Endothelial cell of umbilical vein (primary cell): ENCODE measurements around the gene ITM2B. TPM values are rescaled to one million over a fixed set of nuclear protein-coding genes. Genes with fewer than 3 reads are reported as not detected.

Source experiments
- BruUV-seq: library from RNA; stranded (reverse); fragments of 400-500 nt; replicated peaks from 2 replicates; lab custom pipeline; 2021; lab: Mats Ljungman, UMichigan
- CTCF ChIA-PET: fragments of 300-600, 350-600 bp; sonication (Branson Sonifier 250); formaldehyde crosslinking; loops from one replicate; lab custom pipeline; 2021; ENCODE audit warnings: antibody characterized with exemption, inconsistent platforms; lab: Charles Lee
- POLR2A ChIA-PET: fragments of 300-600, 350-600 bp; sonication (Branson Sonifier 250); formaldehyde crosslinking; loops from one replicate; lab custom pipeline; 2021; ENCODE audit warnings: antibody characterized with exemption, inconsistent platforms; lab: Charles Lee
- DNase-seq: peaks from one replicate; pipeline ENCODE4 v3.0.0-alpha.2; 2011; ENCODE audit warnings: low read depth, low spot score
- FAIRE-seq: peaks from 2 replicates; lab custom pipeline; 2011; peaks lifted over from hg19 to GRCh38; lab: Jason Lieb, UNC
- H2AFZ ChIP-seq: 2 replicates; pipeline ENCODE4 v1.6.0; 2012; ENCODE audit warnings: low read depth, low read length, control low read depth, inconsistent platforms
- H3K27ac ChIP-seq: 2 replicates; pipeline ENCODE4 v1.5.1; 2011; ENCODE audit warnings: low read depth, mild to moderate bottlenecking, control low read depth, low read length, moderate library complexity; ENCODE audit not compliant: insufficient read depth
- H3K27me3 ChIP-seq, 2 experiments: 2 replicates each; pipeline versions ENCODE4 v1.6.0 to v1.6.1; 2011; ENCODE audit warnings: low read length in 2 of 2, mixed read lengths in 1 of 2; ENCODE audit not compliant: control insufficient read depth in 2 of 2, insufficient read depth in 2 of 2
- H3K36me3 ChIP-seq, 2 experiments: 2 replicates in 1 of 2; 3 replicates in 1 of 2; pipeline ENCODE4 v1.5.1; 2011; ENCODE audit warnings: low read length in 2 of 2, mild to moderate bottlenecking in 1 of 2, moderate library complexity in 1 of 2; ENCODE audit not compliant: control insufficient read depth in 2 of 2, insufficient read depth in 2 of 2; ENCODE audit errors: extremely low read depth in 1 of 2
- H3K4me1 ChIP-seq: 3 replicates; pipeline ENCODE4 v1.5.1; 2011; ENCODE audit warnings: mild to moderate bottlenecking, low read length; ENCODE audit not compliant: control insufficient read depth, insufficient read depth; ENCODE audit errors: extremely low read depth
- H3K4me2 ChIP-seq: 2 replicates; pipeline ENCODE4 v1.6.1; 2011; ENCODE audit warnings: low read length, control low read depth, mixed read lengths; ENCODE audit not compliant: insufficient read depth
- H3K4me3 ChIP-seq, 3 experiments: fragments of 200-600 bp in 1 of 3; sonication (generic), shearing (Covaris generic) in 1 of 3; replicated peaks in 1 of 3; 2 replicates each; pipeline ENCODE4 v1.5.1; 2011 to 2016; ENCODE audit warnings: control low read depth in 3 of 3, low read length in 3 of 3, mild to moderate bottlenecking in 2 of 3, inconsistent platforms in 1 of 3, low read depth in 1 of 3, moderate library complexity in 1 of 3; ENCODE audit not compliant: insufficient read depth in 1 of 3
- H3K79me2 ChIP-seq: 2 replicates; pipeline ENCODE4 v1.6.0; 2012; ENCODE audit warnings: low read length, inconsistent platforms; ENCODE audit not compliant: control insufficient read depth, insufficient read depth
- H3K9ac ChIP-seq: replicated peaks from 2 replicates; pipeline ENCODE3; 2011; ENCODE audit warnings: low read length, control low read depth; ENCODE audit not compliant: insufficient read depth; ENCODE audit errors: extremely low read depth
- H3K9me1 ChIP-seq: replicated peaks from 3 replicates; pipeline ENCODE4 v1.6.0; 2011; ENCODE audit warnings: mild to moderate bottlenecking, low read length; ENCODE audit not compliant: control insufficient read depth, insufficient read depth; ENCODE audit errors: extremely low read depth
- H3K9me3 ChIP-seq: replicated peaks from 2 replicates; pipeline ENCODE4 v1.5.1; 2012; ENCODE audit warnings: low read length, inconsistent platforms; ENCODE audit not compliant: control insufficient read depth, insufficient read depth
- H4K20me1 ChIP-seq: replicated peaks from 2 replicates; pipeline ENCODE3; 2011; ENCODE audit warnings: mild to moderate bottlenecking, low read length; ENCODE audit not compliant: control insufficient read depth, insufficient read depth; ENCODE audit errors: extremely low read depth
- EZH2 ChIP-seq: IDR thresholded peaks from 2 replicates; pipeline ENCODE4 v1.6.1; 2012; ENCODE audit warnings: borderline replicate concordance, low read depth, mild to moderate bottlenecking, moderate library complexity, low read length, inconsistent platforms; ENCODE audit not compliant: severe bottlenecking
- FOS ChIP-seq: IDR thresholded peaks from 2 replicates; pipeline ENCODE4 v1.6.1; 2011; ENCODE audit warnings: mild to moderate bottlenecking, low read length, moderate library complexity, borderline replicate concordance; ENCODE audit not compliant: insufficient read depth
- GATA2 ChIP-seq: IDR thresholded peaks from 2 replicates; pipeline ENCODE4 v1.7.0; 2011; ENCODE audit warnings: low read depth, mild to moderate bottlenecking, moderate library complexity, mixed read lengths, low read length; ENCODE audit not compliant: insufficient read length, insufficient read depth
- JUN ChIP-seq: IDR thresholded peaks from 2 replicates; pipeline ENCODE4 v1.6.1; 2011; ENCODE audit warnings: borderline replicate concordance, low read depth; ENCODE audit not compliant: insufficient read length, insufficient read depth
- MYC ChIP-seq: IDR thresholded peaks from one replicate; pipeline ENCODE4 v1.6.1; 2011; ENCODE audit warnings: mild to moderate bottlenecking, low read depth, low read length
- POLR2A ChIP-seq: IDR thresholded peaks from 2 replicates; pipeline ENCODE4 v1.6.1; 2012; ENCODE audit warnings: low read depth, mild to moderate bottlenecking, control low read depth, low read length
- POLR2AphosphoS5 ChIP-seq: IDR thresholded peaks from 2 replicates; pipeline ENCODE4 v1.6.1; 2012; ENCODE audit warnings: low read depth, mild to moderate bottlenecking, control low read depth, low read length, moderate library complexity; ENCODE audit not compliant: insufficient read depth
- dilution Hi-C: fragments of 300-500 bp; cut with MboI; formaldehyde crosslinking; loops from one replicate; pipeline ENCODE4 v1.15.0; 2019; ENCODE audit warnings: low sequenced_read_pairs; ENCODE audit not compliant: extremely low pct_ligation_motif_present
- intact Hi-C: fragments of 100-400 bp; cut with micrococcal nuclease; formaldehyde crosslinking; loops from one replicate; pipeline ENCODE4 v1.10.0; 2022
- polyA plus RNA-seq, 4 experiments: library from polyadenylated mRNA; depleted of rRNA in 3 of 4; stranded (reverse) in 3 of 4; unstranded in 1 of 4; fragments of >200 nt; gene quantifications; 2 replicates each; pipeline versions ENCODE4 v1.2.1 to v1.2.3, GENCODE V29; 2011 to 2012; ENCODE audit warnings: missing spikeins in 1 of 4
- total RNA-seq: library from RNA; stranded (reverse); gene quantifications from 2 replicates; pipeline ENCODE4 v1.2.3, GENCODE V29; 2021
- TF ChIP-seq, protein P1 (sequence below), 2 donors: IDR thresholded peaks; 1 replicate in 1 of 2; 2 replicates in 1 of 2; pipeline ENCODE4 v1.5.1; 2011; ENCODE audit warnings: low read length in 2 of 2, mild to moderate bottlenecking in 2 of 2, moderate library complexity in 2 of 2, control low read depth in 1 of 2, inconsistent platforms in 1 of 2, low read depth in 1 of 2; ENCODE audit not compliant: insufficient read depth in 1 of 2; ENCODE audit errors: extremely low read depth in 1 of 2
- TF ChIP-seq, protein P2 (sequence below): IDR thresholded peaks from 2 replicates; pipeline ENCODE4 v1.6.1; 2011; ENCODE audit not compliant: insufficient read depth, insufficient read length

Gene ITM2B
- total and polyA plus RNA-seq, 2 donors (not counting 3 experiments of a cell fraction or from before 2014, with no cell fraction given): 150 to 271 TPM

DNA sequence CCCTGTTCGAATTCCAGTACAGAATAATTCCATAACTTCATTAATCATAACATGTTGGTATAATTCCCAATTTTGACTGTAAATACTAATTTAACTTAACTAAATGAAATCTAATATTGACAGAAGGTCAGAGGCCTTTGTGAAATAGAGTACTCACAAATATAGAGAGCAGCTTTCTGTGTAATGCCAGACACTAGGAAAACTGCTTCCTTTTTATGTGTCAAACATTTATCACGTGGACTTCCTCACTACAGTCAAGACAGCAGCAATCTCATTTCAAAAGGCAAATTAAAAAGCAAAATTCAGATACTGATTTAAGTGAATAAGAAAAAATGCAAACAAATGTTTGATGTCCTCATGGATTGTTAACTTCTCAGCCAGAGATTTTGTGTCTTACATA is 13.1 kb downstream of the ITM2B start:
- ChIA-PET POLR2A (interaction anchor here (0.7 kb wide), 1 partner anchor 127 kb away, joined by 3 read pairs; no protein-coding TSS in a partner anchor), CTCF (no interaction called here)
- no peak overlapping the region for H3K27ac ChIP-seq
- H3K27me3 ChIP-seq: no peaks in the 10 kb centered on the region
- no peak overlapping the region for H3K4me3 ChIP-seq
- FAIRE-seq: no peak
- no peak overlapping the region for H3K4me2 ChIP-seq
- intact Hi-C loops: no loop called here
- no peaks in the 10 kb centered on the region for H3K4me1 ChIP-seq
- no peak overlapping the region for H2AFZ ChIP-seq
- peaks cover 2% of the 10 kb centered on the region for H4K20me1 ChIP-seq
- dilution Hi-C loops: no loop called here
- no peak for DNase-seq
- H3K36me3 ChIP-seq: no peaks in the 10 kb centered on the region
- peaks cover 19% of the 10 kb centered on the region for H3K79me2 ChIP-seq
- TF ChIP-seq JUN (no peak), GATA2 (no peak), MYC (no peak), FOS (no peak), POLR2AphosphoS5 (no peak), EZH2 (no peak), POLR2A (no peak)
- TF ChIP-seq, protein P1, sequence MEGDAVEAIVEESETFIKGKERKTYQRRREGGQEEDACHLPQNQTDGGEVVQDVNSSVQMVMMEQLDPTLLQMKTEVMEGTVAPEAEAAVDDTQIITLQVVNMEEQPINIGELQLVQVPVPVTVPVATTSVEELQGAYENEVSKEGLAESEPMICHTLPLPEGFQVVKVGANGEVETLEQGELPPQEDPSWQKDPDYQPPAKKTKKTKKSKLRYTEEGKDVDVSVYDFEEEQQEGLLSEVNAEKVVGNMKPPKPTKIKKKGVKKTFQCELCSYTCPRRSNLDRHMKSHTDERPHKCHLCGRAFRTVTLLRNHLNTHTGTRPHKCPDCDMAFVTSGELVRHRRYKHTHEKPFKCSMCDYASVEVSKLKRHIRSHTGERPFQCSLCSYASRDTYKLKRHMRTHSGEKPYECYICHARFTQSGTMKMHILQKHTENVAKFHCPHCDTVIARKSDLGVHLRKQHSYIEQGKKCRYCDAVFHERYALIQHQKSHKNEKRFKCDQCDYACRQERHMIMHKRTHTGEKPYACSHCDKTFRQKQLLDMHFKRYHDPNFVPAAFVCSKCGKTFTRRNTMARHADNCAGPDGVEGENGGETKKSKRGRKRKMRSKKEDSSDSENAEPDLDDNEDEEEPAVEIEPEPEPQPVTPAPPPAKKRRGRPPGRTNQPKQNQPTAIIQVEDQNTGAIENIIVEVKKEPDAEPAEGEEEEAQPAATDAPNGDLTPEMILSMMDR (IDR thresholded peaks at IDR 0.05; ENCODE audit: extremely low read depth in 1 of 2, insufficient read depth in 1 of 2, low read depth in 1 of 2, low read length in 2 of 2): no peak
- TF ChIP-seq, protein P2, sequence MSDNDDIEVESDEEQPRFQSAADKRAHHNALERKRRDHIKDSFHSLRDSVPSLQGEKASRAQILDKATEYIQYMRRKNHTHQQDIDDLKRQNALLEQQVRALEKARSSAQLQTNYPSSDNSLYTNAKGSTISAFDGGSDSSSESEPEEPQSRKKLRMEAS: no peak
- H3K9me3 ChIP-seq: no peaks in the 10 kb centered on the region
- BruUV-seq: no TSS peak
- no peaks in the 10 kb centered on the region for H3K9me1 ChIP-seq
- no peak overlapping the region for H3K9ac ChIP-seq
